PC-9 (cell line): ENCODE results near the gene TREM2.

Source experiments
- EZH2 ChIP-seq: fragments of 200-600 bp; sonication (generic); IDR thresholded peaks from 2 replicates; pipeline ENCODE4 v1.8.0; 2017; ENCODE audit warnings: antibody characterized with exemption, low read depth
- TF ChIP-seq, protein P1 (sequence below): fragments of 200-600 bp; sonication (generic); conservative IDR thresholded peaks from 2 replicates; pipeline ENCODE4 v1.6.1; 2017; ENCODE audit warnings: mixed run types, antibody characterized with exemption, mild to moderate bottlenecking, moderate library complexity

DNA sequence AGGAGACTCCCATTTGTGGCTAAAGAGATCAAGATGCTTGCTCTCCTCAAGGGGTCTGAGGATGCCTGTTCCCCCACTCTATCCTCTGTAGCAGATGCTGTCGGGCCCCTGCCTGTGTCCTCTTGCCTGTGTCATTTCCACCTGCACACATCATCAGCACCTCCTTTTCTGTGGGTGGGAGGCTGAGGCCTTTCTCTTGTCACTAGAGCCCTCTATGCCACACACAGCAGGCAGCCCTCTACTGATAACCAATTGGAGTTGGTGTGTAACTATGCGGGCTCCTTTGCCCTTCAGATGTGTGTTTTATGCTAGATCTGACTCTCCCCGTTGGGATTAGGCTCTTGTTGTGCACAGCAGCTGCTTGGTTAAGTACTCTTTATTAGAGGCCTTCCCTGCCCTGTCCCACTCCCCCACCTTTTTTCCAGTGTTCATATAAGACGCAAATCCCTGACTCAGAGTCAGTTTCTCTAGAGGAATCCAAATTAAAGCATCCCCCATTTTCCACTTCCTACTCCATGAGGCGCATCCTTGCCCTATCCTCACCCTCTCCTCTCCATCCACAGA lies 30.3 kb upstream of the TREM2 start:
- TF ChIP-seq, protein P1, sequence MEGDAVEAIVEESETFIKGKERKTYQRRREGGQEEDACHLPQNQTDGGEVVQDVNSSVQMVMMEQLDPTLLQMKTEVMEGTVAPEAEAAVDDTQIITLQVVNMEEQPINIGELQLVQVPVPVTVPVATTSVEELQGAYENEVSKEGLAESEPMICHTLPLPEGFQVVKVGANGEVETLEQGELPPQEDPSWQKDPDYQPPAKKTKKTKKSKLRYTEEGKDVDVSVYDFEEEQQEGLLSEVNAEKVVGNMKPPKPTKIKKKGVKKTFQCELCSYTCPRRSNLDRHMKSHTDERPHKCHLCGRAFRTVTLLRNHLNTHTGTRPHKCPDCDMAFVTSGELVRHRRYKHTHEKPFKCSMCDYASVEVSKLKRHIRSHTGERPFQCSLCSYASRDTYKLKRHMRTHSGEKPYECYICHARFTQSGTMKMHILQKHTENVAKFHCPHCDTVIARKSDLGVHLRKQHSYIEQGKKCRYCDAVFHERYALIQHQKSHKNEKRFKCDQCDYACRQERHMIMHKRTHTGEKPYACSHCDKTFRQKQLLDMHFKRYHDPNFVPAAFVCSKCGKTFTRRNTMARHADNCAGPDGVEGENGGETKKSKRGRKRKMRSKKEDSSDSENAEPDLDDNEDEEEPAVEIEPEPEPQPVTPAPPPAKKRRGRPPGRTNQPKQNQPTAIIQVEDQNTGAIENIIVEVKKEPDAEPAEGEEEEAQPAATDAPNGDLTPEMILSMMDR: no peak
- TF ChIP-seq EZH2: no peak
